HCT116 (cell line): ENCODE data around the gene IZUMO4. TPM values are rescaled to one million over a fixed set of nuclear protein-coding genes. Genes with fewer than 3 reads are reported as not detected.

Experiments
- ATAC-seq: fragments of 200-7000 bp; cut with Tn5 transposase; 2 replicates; pipeline ENCODE4 v1.9.1; 2020; ENCODE audit warnings: mild to moderate bottlenecking, moderate library complexity
- BruUV-seq: library from RNA; stranded (reverse); fragments of 400-500 nt; replicated peaks from 2 replicates; lab custom pipeline; 2021; lab: Mats Ljungman, UMichigan
- CTCF ChIA-PET: fragments of 300-600 bp; sonication (Branson Sonifier 250); formaldehyde crosslinking; loops from one replicate; lab custom pipeline; 2021; ENCODE audit warnings: antibody characterized with exemption; lab: Charles Lee
- POLR2A ChIA-PET: fragments of 300-600, 350-600 bp; sonication (Branson Sonifier 250); formaldehyde crosslinking; loops from one replicate; lab custom pipeline; 2021; ENCODE audit warnings: antibody characterized with exemption; lab: Charles Lee
- RAD21 ChIA-PET, 2 experiments: fragments of 300-600 bp; sonication (Branson Sonifier 250); formaldehyde crosslinking; loops; one replicate each; lab custom pipeline; 2023; ENCODE audit warnings: low total read pairs in 2 of 2; ENCODE audit not compliant: uncharacterized antibody in 2 of 2, unreplicated experiment in 2 of 2, low non-redundant PET in 1 of 2; lab: Charles Lee
- DNase-seq: peaks from one replicate; pipeline ENCODE4 v3.0.0-alpha.2; 2010; ENCODE audit warnings: low read depth, low spot score
- H2AFZ ChIP-seq: fragments of 200-600 bp; shearing (Covaris generic), sonication (generic); 2 replicates; pipeline ENCODE4 v1.6.1; 2017; ENCODE audit warnings: low read depth, mixed run types, mixed read lengths, antibody characterized with exemption, low read length; ENCODE audit not compliant: poor library complexity, severe bottlenecking
- H3K27ac ChIP-seq: 2 replicates; pipeline ENCODE4 v1.5.1; 2012; ENCODE audit warnings: low read depth, low read length
- H3K27me3 ChIP-seq: fragments of 200-600 bp; sonication (generic); 2 replicates; pipeline ENCODE4 v1.6.1; 2016; ENCODE audit warnings: mixed run types, low read length, mixed read lengths; ENCODE audit not compliant: insufficient read depth
- H3K36me3 ChIP-seq, 2 experiments: fragments of 200-500 bp in 1 of 2; fragments of 200-600 bp in 1 of 2; sonication (Bioruptor generic) in 1 of 2; sonication (generic) in 1 of 2; 2 replicates each; pipeline versions ENCODE4 v1.5.1 to v1.6.1; 2014 to 2016; ENCODE audit warnings: low read length in 2 of 2, inconsistent platforms in 1 of 2, mixed read lengths in 1 of 2, mixed run types in 1 of 2; ENCODE audit not compliant: insufficient read depth in 2 of 2, control insufficient read depth in 1 of 2
- H3K4me1 ChIP-seq, 2 experiments: fragments of 200-600 bp in 1 of 2; sonication (generic) in 1 of 2; 2 replicates each; pipeline versions ENCODE4 v1.5.1 to v1.6.1; 2012 to 2017; ENCODE audit warnings: low read length in 2 of 2, inconsistent platforms in 1 of 2, mild to moderate bottlenecking in 1 of 2, mixed read lengths in 1 of 2, mixed run types in 1 of 2, moderate library complexity in 1 of 2; ENCODE audit not compliant: insufficient read depth in 2 of 2, control insufficient read depth in 1 of 2
- H3K4me2 ChIP-seq: fragments of 200-600 bp; sonication (generic); 2 replicates; pipeline ENCODE4 v1.6.1; 2017; ENCODE audit warnings: mixed run types, low read length, mixed read lengths
- H3K4me3 ChIP-seq, 2 experiments: fragments of 200-600 bp in 1 of 2; sonication (generic) in 1 of 2; replicated peaks in 1 of 2; 2 replicates each; pipeline ENCODE4 v1.5.1; 2011 to 2016; ENCODE audit warnings: low read length in 2 of 2, control low read depth in 1 of 2, low read depth in 1 of 2, mild to moderate bottlenecking in 1 of 2, mixed read lengths in 1 of 2, mixed run types in 1 of 2
- H3K79me2 ChIP-seq: fragments of 200-600 bp; sonication (generic); 2 replicates; pipeline ENCODE4 v1.6.1; 2017; ENCODE audit warnings: mild to moderate bottlenecking, mixed run types, low read length, moderate library complexity, mixed read lengths; ENCODE audit not compliant: insufficient read depth
- H3K9ac ChIP-seq: fragments of 200-600 bp; sonication (generic); 2 replicates; pipeline ENCODE4 v1.6.1; 2016; ENCODE audit warnings: low read length, mixed read lengths
- H3K9me2 ChIP-seq: fragments of 200-600 bp; sonication (generic), shearing (Covaris generic); 2 replicates; pipeline ENCODE4 v1.6.1; 2017; ENCODE audit warnings: mixed run types, mild to moderate bottlenecking, moderate library complexity; ENCODE audit not compliant: insufficient read depth
- H3K9me3 ChIP-seq, 2 experiments: fragments of 200-500 bp in 1 of 2; fragments of 200-600 bp in 1 of 2; sonication (Bioruptor generic) in 1 of 2; sonication (generic) in 1 of 2; 2 replicates each; pipeline ENCODE4 v1.6.1; 2014 to 2017; ENCODE audit warnings: low read length in 2 of 2, mixed read lengths in 2 of 2, inconsistent platforms in 1 of 2, low read depth in 1 of 2, mild to moderate bottlenecking in 1 of 2, mixed run types in 1 of 2, moderate library complexity in 1 of 2; ENCODE audit not compliant: control insufficient read depth in 1 of 2, insufficient read depth in 1 of 2
- H4K20me1 ChIP-seq: fragments of 200-600 bp; sonication (generic), shearing (Covaris generic); 2 replicates; pipeline ENCODE4 v1.6.1; 2017; ENCODE audit warnings: mixed run types, mild to moderate bottlenecking, moderate library complexity; ENCODE audit not compliant: insufficient read depth
- CBX3 ChIP-seq: IDR thresholded peaks from 2 replicates; pipeline ENCODE4 v1.6.1; 2012; ENCODE audit warnings: low read depth
- CEBPB ChIP-seq: IDR thresholded peaks from 2 replicates; pipeline ENCODE4 v1.6.1; 2012; ENCODE audit warnings: low read depth
- CTCF ChIP-seq, 3 experiments: fragments of 200-600 bp in 1 of 3; sonication (generic) in 1 of 3; IDR thresholded peaks in 2 of 3; conservative IDR thresholded peaks in 1 of 3; 2 replicates each; pipeline ENCODE4 v1.5.1; 2012 to 2017; ENCODE audit warnings: low read depth in 2 of 3, low read length in 2 of 3, antibody characterized with exemption in 1 of 3, borderline replicate concordance in 1 of 3, control low read depth in 1 of 3, mild to moderate bottlenecking in 1 of 3, mixed read lengths in 1 of 3, mixed run types in 1 of 3, moderate library complexity in 1 of 3; ENCODE audit not compliant: insufficient read depth in 1 of 3
- EGR1 ChIP-seq: IDR thresholded peaks from 2 replicates; pipeline ENCODE4 v1.6.1; 2012; ENCODE audit warnings: low read depth
- EZH2 ChIP-seq: fragments of 200-600 bp; sonication (generic); IDR thresholded peaks from 2 replicates; pipeline ENCODE4 v1.6.1; 2017; ENCODE audit warnings: antibody characterized with exemption, mixed run types
- EZH2phosphoT487 ChIP-seq: fragments of 200-600 bp; IDR thresholded peaks from 2 replicates; pipeline ENCODE4 v1.6.1; 2018; ENCODE audit warnings: antibody characterized with exemption, borderline replicate concordance
- FOSL1 ChIP-seq: IDR thresholded peaks from 2 replicates; pipeline ENCODE4 v1.6.1; 2012; ENCODE audit warnings: low read depth
- POLR2AphosphoS5 ChIP-seq: IDR thresholded peaks from 2 replicates; pipeline ENCODE4 v1.6.1; 2011; ENCODE audit warnings: mild to moderate bottlenecking, low read depth, low read length, moderate library complexity
- RAD21 ChIP-seq: IDR thresholded peaks from 2 replicates; pipeline ENCODE4 v1.6.1; 2012; ENCODE audit warnings: low read depth, mild to moderate bottlenecking
- SP1 ChIP-seq: IDR thresholded peaks from 2 replicates; pipeline ENCODE4 v1.6.1; 2012; ENCODE audit warnings: low read depth
- YY1 ChIP-seq: IDR thresholded peaks from 2 replicates; pipeline ENCODE4 v1.6.1; 2011; ENCODE audit warnings: low read length, low read depth, moderate library complexity, mild to moderate bottlenecking; ENCODE audit not compliant: insufficient replicate concordance; ENCODE audit errors: extremely low read depth
- ZFX ChIP-seq: fragments of 450-650 bp; IDR thresholded peaks from 2 replicates; pipeline ENCODE4 v1.6.1; 2017
- ZNF274 ChIP-seq: fragments of 200-500 bp; sonication (Bioruptor generic); IDR thresholded peaks from 2 replicates; pipeline ENCODE4 v1.6.1; 2014; ENCODE audit warnings: mild to moderate bottlenecking, low read depth, low read length, inconsistent platforms
- intact Hi-C: fragments of 100-400 bp; cut with micrococcal nuclease; formaldehyde crosslinking; loops from 2 replicates; pipeline ENCODE4 v1.10.0; 2022
- total RNA-seq: library from RNA; stranded (reverse); gene quantifications from one replicate; pipeline ENCODE4 v1.2.1, GENCODE V29; 2021; ENCODE audit not compliant: unreplicated experiment
- TF ChIP-seq, protein P1 (sequence below): IDR thresholded peaks from 2 replicates; pipeline ENCODE4 v1.6.1; 2012; ENCODE audit warnings: low read depth
- TF ChIP-seq, protein P2 (sequence below): IDR thresholded peaks from 2 replicates; pipeline ENCODE4 v1.6.1; 2012

Gene IZUMO4
- total RNA-seq, 1 experiment from 2014 or later: 6.1 TPM

DNA sequence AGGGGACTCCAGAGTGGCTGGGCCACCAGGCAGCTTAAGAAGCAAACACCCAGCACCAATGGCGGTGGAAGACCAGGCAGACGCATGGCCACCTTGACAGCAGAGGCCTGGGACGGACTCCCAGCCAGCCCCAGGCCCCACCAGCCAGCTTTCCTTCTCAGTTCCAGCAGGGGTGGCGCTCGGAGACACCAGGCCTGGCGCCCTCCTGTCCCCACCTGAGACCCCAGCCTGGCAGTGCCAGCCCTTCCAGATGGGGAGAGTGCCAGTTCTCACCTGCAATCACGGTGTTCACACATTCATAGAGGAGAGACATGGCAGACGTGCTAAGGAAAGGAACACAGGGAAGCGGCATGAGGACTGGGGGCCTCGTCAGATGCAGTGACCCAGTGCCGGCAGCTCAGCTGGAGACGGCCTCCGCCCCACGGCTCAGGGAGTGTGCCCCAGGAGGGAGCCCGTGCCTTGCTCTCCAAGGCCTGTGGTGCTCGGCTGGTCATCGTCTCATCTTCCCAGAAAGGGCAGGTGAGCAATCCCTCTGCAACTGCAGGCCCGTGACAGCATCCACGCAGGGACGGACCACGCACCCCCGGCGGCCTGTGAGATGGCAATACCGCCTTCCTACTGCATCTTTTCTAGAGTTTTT lies 30.3 kb downstream of the IZUMO4 start:
- no peaks in the 10 kb centered on the region for H3K4me1 ChIP-seq
- ChIA-PET CTCF (no interaction called here), POLR2A (no interaction called here), RAD21 (no interaction called here)
- no peaks in the 10 kb centered on the region for H3K9me2 ChIP-seq
- no peaks in the 10 kb centered on the region for H3K27me3 ChIP-seq
- H2AFZ ChIP-seq: no peak overlapping the region
- no TSS peak for BruUV-seq
- H3K9ac ChIP-seq: no peak overlapping the region
- intact Hi-C loops: no loop called here
- H3K79me2 ChIP-seq: peaks cover 29% of the 10 kb centered on the region; the same call in 1 of the 2 replicates
- no peak overlapping the region for H3K27ac ChIP-seq
- peaks cover 17 to 56% of the 10 kb centered on the region in 2 experiments for H3K36me3 ChIP-seq
- no peaks in the 10 kb centered on the region for H4K20me1 ChIP-seq
- H3K4me3 ChIP-seq: no peak overlapping the region
- DNase-seq: no peak
- ATAC-seq: no peak
- TF ChIP-seq RAD21: no peak
- no peaks in the 10 kb centered on the region for H3K9me3 ChIP-seq
- H3K4me2 ChIP-seq: no peak overlapping the region

- peaks cover 37% of the 10 kb centered on the region; the same call in 1 of the 2 replicates for H3K79me2 ChIP-seq
- CTCF ChIA-PET: no interaction called here
- no peaks in the 10 kb centered on the region for H4K20me1 ChIP-seq
- peak; percentile 29; the same call in 1 of the 2 replicates for ATAC-seq
- RAD21 ChIA-PET: no interaction called here
- H3K4me2 ChIP-seq: no peak overlapping the region
- no TSS peak for BruUV-seq
- H3K4me3 ChIP-seq: no peak overlapping the region
- POLR2A ChIA-PET: no interaction called here
- H3K27me3 ChIP-seq: no peaks in the 10 kb centered on the region
- H3K27ac ChIP-seq: no peak overlapping the region
- TF ChIP-seq POLR2AphosphoS5 (no peak), ZFX (no peak), YY1 (no peak), EZH2phosphoT487 (no peak), FOSL1 (no peak), CBX3 (no peak), CEBPB (no peak), ZNF274 (no peak), EGR1 (no peak), CTCF (IDR thresholded peaks at IDR 0.05 in 2 of 3, conservative IDR thresholded peaks at IDR 0.05 in 1 of 3; ENCODE audit: borderline replicate concordance in 1 of 3, insufficient read depth in 1 of 3, low read depth in 2 of 3, low read length in 2 of 3) (no peak), EZH2 (no peak), SP1 (no peak)
- TF ChIP-seq, protein P1, sequence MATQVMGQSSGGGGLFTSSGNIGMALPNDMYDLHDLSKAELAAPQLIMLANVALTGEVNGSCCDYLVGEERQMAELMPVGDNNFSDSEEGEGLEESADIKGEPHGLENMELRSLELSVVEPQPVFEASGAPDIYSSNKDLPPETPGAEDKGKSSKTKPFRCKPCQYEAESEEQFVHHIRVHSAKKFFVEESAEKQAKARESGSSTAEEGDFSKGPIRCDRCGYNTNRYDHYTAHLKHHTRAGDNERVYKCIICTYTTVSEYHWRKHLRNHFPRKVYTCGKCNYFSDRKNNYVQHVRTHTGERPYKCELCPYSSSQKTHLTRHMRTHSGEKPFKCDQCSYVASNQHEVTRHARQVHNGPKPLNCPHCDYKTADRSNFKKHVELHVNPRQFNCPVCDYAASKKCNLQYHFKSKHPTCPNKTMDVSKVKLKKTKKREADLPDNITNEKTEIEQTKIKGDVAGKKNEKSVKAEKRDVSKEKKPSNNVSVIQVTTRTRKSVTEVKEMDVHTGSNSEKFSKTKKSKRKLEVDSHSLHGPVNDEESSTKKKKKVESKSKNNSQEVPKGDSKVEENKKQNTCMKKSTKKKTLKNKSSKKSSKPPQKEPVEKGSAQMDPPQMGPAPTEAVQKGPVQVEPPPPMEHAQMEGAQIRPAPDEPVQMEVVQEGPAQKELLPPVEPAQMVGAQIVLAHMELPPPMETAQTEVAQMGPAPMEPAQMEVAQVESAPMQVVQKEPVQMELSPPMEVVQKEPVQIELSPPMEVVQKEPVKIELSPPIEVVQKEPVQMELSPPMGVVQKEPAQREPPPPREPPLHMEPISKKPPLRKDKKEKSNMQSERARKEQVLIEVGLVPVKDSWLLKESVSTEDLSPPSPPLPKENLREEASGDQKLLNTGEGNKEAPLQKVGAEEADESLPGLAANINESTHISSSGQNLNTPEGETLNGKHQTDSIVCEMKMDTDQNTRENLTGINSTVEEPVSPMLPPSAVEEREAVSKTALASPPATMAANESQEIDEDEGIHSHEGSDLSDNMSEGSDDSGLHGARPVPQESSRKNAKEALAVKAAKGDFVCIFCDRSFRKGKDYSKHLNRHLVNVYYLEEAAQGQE: no peak
- TF ChIP-seq, protein P2, sequence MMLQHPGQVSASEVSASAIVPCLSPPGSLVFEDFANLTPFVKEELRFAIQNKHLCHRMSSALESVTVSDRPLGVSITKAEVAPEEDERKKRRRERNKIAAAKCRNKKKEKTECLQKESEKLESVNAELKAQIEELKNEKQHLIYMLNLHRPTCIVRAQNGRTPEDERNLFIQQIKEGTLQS: no peak
- intact Hi-C loops: no loop called here
- H3K4me1 ChIP-seq: no peaks in the 10 kb centered on the region
- no peaks in the 10 kb centered on the region for H3K9me3 ChIP-seq
- H3K9me2 ChIP-seq: no peaks in the 10 kb centered on the region
- no peak overlapping the region for H2AFZ ChIP-seq
- no peak for DNase-seq
- peaks cover 16 to 56% of the 10 kb centered on the region in 2 experiments for H3K36me3 ChIP-seq
- no peak overlapping the region for H3K9ac ChIP-seq
Measured at GRCh38 chr19:2127758-2128157, 31.0 kb downstream of the IZUMO4 start.
